M059J (cell line): ENCODE measurements around the gene KLRD1. TPM values are rescaled to one million over a fixed set of nuclear protein-coding genes. Genes with fewer than 3 reads are reported as not detected.
"Not testable (repeated sequence)": the region's sequence is repeated elsewhere in the genome, so short reads cannot be mapped to it uniquely, and the experiment has no call there.

Source experiments
- DNase-seq: peaks from one replicate; pipeline ENCODE4 v3.0.0-alpha.2; 2012; ENCODE audit warnings: low read depth
- total RNA-seq: library from RNA; depleted of rRNA; stranded (reverse); fragments of >200 nt; shearing (Covaris generic); gene quantifications from 2 replicates; pipeline ENCODE4 v1.2.3, GENCODE V29; 2014; rRNA removed

Gene KLRD1
- total RNA-seq, 1 experiment from 2014 or later, result not detected

- DNase-seq, result no peak
Observed at GRCh38 chr12:10368206-10369171, 60.8 kb downstream of the KLRD1 start.

- DNase-seq, result no peak
Observed at GRCh38 chr12:10369557-10370415, 62.1 kb downstream of the KLRD1 start.

GRCh38 chr12:10371893-10372535, 64.3 kb downstream of the KLRD1 start:
- DNase-seq, result not testable (repeated sequence)

DNA sequence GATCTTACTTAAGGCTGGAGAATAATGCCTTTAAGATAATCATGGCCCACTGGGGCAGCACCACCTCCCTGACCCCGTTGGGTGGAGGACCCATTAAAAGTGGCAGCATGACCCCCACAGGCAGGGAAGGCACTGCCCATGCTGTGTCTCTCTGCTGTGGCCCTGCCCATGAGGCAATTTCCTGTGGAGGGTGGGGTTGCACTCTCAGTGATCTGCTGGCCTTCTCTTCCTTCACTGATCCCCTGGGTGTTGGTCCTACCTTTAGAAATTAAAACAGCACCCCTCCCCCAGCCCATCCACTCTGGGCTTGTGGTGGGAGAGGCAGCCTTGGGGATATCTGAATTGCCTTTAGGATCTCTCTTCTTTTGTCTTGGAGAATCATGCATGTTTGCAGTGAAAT, 64.9 kb downstream of the KLRD1 start:
- DNase-seq, result no peak

DNA sequence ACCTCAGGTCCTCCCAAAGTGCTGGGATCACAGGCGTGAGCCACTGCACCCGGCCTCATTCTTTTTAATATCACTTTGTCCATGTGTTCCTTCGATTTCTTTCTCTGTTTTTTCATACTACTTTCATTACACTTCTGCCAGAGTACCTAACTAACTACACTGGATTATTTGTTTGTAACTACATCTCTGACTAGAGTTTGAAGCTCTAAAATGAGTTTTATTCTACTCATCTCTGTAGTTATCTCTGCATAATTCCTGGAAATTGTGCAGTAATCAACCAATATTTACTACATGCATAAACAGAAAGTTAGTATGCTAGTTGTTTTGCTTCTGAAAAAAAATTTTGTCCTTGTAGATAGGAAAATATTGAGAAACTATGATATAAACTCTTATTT, 67.0 kb downstream of the KLRD1 start:
- DNase-seq, result no peak

DNA sequence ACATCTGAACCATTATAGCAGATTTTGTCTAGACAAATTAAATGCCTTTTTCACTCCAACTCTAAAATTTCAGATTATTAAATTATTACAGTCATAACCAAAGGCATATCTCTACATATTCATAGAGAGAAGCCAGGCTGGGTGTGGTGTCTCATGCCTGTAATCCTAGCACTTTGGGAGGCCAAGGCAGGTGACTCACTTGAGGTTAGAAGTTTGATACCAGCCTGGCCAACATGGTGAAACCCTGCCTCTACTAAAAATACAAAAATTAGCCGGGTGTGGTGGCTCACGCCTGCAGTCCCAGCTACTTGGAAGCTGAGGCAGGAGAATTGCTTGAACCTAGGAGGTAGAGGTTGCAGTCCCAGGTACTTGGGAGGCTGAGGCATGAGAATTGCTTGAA, 71.1 kb downstream of the KLRD1 start:
- DNase-seq, result peak; percentile 35

Other genes with a start within 250 kb of the KLRD1 start
- gene CLEC1A, start 208.9 kb upstream of the KLRD1 start, total RNA-seq, result 0.99 and 2.7 TPM in 2 replicates
- gene CLEC7A, start 177.7 kb upstream of the KLRD1 start, total RNA-seq, result 38.9 and 40.5 TPM in 2 replicates
- gene OLR1, start 135.7 kb upstream of the KLRD1 start, total RNA-seq, result 5.3 and 5.5 TPM in 2 replicates
- 0.37 and 1.2 TPM in 2 replicates for gene TMEM52B, start 128.8 kb upstream of the KLRD1 start, total RNA-seq
- 69.5 and 78.6 TPM in 2 replicates for gene GABARAPL1, start 95.0 kb upstream of the KLRD1 start, total RNA-seq
- gene KLRK1, start 82.2 kb downstream of the KLRD1 start, total RNA-seq, result not detected in 2 replicates
- gene KLRC4, start 101.9 kb downstream of the KLRD1 start, total RNA-seq, result not detected in 2 replicates
- gene KLRC3, start 112.7 kb downstream of the KLRD1 start, total RNA-seq, result not detected in 2 replicates
- gene KLRC2, start 128.1 kb downstream of the KLRD1 start, total RNA-seq, result not detected in 2 replicates
- gene KLRC1, start 145.5 kb downstream of the KLRD1 start, total RNA-seq, result not detected in 2 replicates
- 0.64 and 1.1 TPM in 2 replicates for gene EIF2S3B, start 198.0 kb downstream of the KLRD1 start, total RNA-seq